ENCODE data around the gene SETBP1. TPM values are rescaled to one million over a fixed set of nuclear protein-coding genes. Genes with fewer than 3 reads are reported as not detected.
A peak's percentile ranks its signal among the peaks of the same experiment; 100 is the strongest.

Gene SETBP1
- total RNA-seq, 1 donor from 2014 or later = 22.6 TPM

GRCh38 chr18:44807766-44808165 is 127.1 kb downstream of the SETBP1 start:
- peaks cover 12% of the 10 kb centered on the region for H3K36me3 Mint-ChIP-seq (ENCODE audit: low read depth)
- DNase-seq = no peak
- H3K27me3 Mint-ChIP-seq = peaks cover 17% of the 10 kb centered on the region
- H3K9me3 Mint-ChIP-seq = peaks cover 4% of the 10 kb centered on the region
- peaks cover 25% of the 10 kb centered on the region for H3K4me1 Mint-ChIP-seq
- intact Hi-C loops (cut with micrococcal nuclease) = no loop called here
- no peak overlapping the region for H3K4me3 Mint-ChIP-seq
- no peak overlapping the region for H3K27ac Mint-ChIP-seq

- peaks cover 7% of the 10 kb centered on the region for H3K4me1 Mint-ChIP-seq
- H3K9me3 Mint-ChIP-seq = peaks cover 4% of the 10 kb centered on the region
- peaks cover 20% of the 10 kb centered on the region for H3K27me3 Mint-ChIP-seq
- H3K27ac Mint-ChIP-seq = no peak overlapping the region
- H3K36me3 Mint-ChIP-seq (ENCODE audit: low read depth) = peaks cover 10% of the 10 kb centered on the region
- intact Hi-C loops (cut with micrococcal nuclease) = no loop called here
- DNase-seq = no peak
- H3K4me3 Mint-ChIP-seq = no peak overlapping the region
Measured at GRCh38 chr18:44811572-44812125, 131.0 kb downstream of the SETBP1 start.

GRCh38 chr18:44812426-44812825 is 131.7 kb downstream of the SETBP1 start:
- Mint-ChIP-seq H3K27ac (no peak overlapping the region), H3K36me3 (ENCODE audit: low read depth) (peaks cover 9% of the 10 kb centered on the region), H3K27me3 (peaks cover 23% of the 10 kb centered on the region), H3K9me3 (peaks cover 4% of the 10 kb centered on the region), H3K4me1 (peaks cover 7% of the 10 kb centered on the region), H3K4me3 (no peak overlapping the region)
- DNase-seq = no peak
- intact Hi-C loops (cut with micrococcal nuclease) = no loop called here

GRCh38 chr18:44813586-44813985 is 132.9 kb downstream of the SETBP1 start:
- Mint-ChIP-seq H3K4me3 (no peak overlapping the region), H3K27me3 (peaks cover 23% of the 10 kb centered on the region), H3K36me3 (ENCODE audit: low read depth) (peaks cover 9% of the 10 kb centered on the region), H3K4me1 (peaks cover under 1% of the 10 kb centered on the region), H3K27ac (no peak overlapping the region), H3K9me3 (peaks cover 4% of the 10 kb centered on the region)
- intact Hi-C loops (cut with micrococcal nuclease) = no loop called here
- DNase-seq = no peak

GRCh38 chr18:44815108-44815507 is 134.4 kb downstream of the SETBP1 start:
- H3K4me3 Mint-ChIP-seq = no peak overlapping the region
- peaks cover 14% of the 10 kb centered on the region for H3K27me3 Mint-ChIP-seq
- intact Hi-C loops (cut with micrococcal nuclease) = loop anchor here (5.0 kb wide), 1 partner anchor 88 kb away; no protein-coding TSS in a partner anchor
- H3K9me3 Mint-ChIP-seq = peaks cover 4% of the 10 kb centered on the region
- H3K27ac Mint-ChIP-seq = no peak overlapping the region
- H3K36me3 Mint-ChIP-seq (ENCODE audit: low read depth) = peaks cover 5% of the 10 kb centered on the region
- H3K4me1 Mint-ChIP-seq = peaks cover 8% of the 10 kb centered on the region
- DNase-seq = no peak

- no peak for DNase-seq
- no peak overlapping the region for H3K4me3 Mint-ChIP-seq
- peaks cover 13% of the 10 kb centered on the region for H3K27me3 Mint-ChIP-seq
- H3K4me1 Mint-ChIP-seq = peaks cover 8% of the 10 kb centered on the region
- intact Hi-C loops (cut with micrococcal nuclease) = loop anchor here (5.0 kb wide), 1 partner anchor 89 kb away; no protein-coding TSS in a partner anchor
- no peak overlapping the region for H3K27ac Mint-ChIP-seq
- peaks cover 2% of the 10 kb centered on the region for H3K36me3 Mint-ChIP-seq (ENCODE audit: low read depth)
- peaks cover 3% of the 10 kb centered on the region for H3K9me3 Mint-ChIP-seq
Measured at GRCh38 chr18:44816050-44816449, 135.4 kb downstream of the SETBP1 start.

- Mint-ChIP-seq H3K4me3 (no peak overlapping the region), H3K4me1 (peaks cover 8% of the 10 kb centered on the region), H3K27me3 (peaks cover 13% of the 10 kb centered on the region), H3K9me3 (no peaks in the 10 kb centered on the region), H3K36me3 (ENCODE audit: low read depth) (no peaks in the 10 kb centered on the region), H3K27ac (no peak overlapping the region)
- intact Hi-C loops (cut with micrococcal nuclease) = loop anchor here (5.0 kb wide), 1 partner anchor 89 kb away; no protein-coding TSS in a partner anchor
- DNase-seq = no peak
Measured at GRCh38 chr18:44816477-44816876, 135.8 kb downstream of the SETBP1 start.

GRCh38 chr18:44817831-44818473 is 137.3 kb downstream of the SETBP1 start:
- no peaks in the 10 kb centered on the region for H3K36me3 Mint-ChIP-seq (ENCODE audit: low read depth)
- H3K4me3 Mint-ChIP-seq = no peak overlapping the region
- no peak overlapping the region for H3K27ac Mint-ChIP-seq
- H3K9me3 Mint-ChIP-seq = no peaks in the 10 kb centered on the region
- peaks cover 18% of the 10 kb centered on the region for H3K27me3 Mint-ChIP-seq
- no peak for DNase-seq
- intact Hi-C loops (cut with micrococcal nuclease) = loop anchor here (2.0 to 5.0 kb wide), 2 partner anchors 69 to 91 kb away; no protein-coding TSS in a partner anchor
- H3K4me1 Mint-ChIP-seq = peaks cover 8% of the 10 kb centered on the region

- no peaks in the 10 kb centered on the region for H3K9me3 Mint-ChIP-seq
- H3K4me3 Mint-ChIP-seq = no peak overlapping the region
- H3K27ac Mint-ChIP-seq = peak overlapping the region; percentile 36
- intact Hi-C loops (cut with micrococcal nuclease) = loop anchor here (1.0 to 5.0 kb wide), 3 partner anchors 60 to 92 kb away; no protein-coding TSS in a partner anchor
- no peak for DNase-seq
- no peaks in the 10 kb centered on the region for H3K36me3 Mint-ChIP-seq (ENCODE audit: low read depth)
- H3K4me1 Mint-ChIP-seq = peaks cover 14% of the 10 kb centered on the region
- peaks cover 21% of the 10 kb centered on the region for H3K27me3 Mint-ChIP-seq
Measured at GRCh38 chr18:44818668-44819403, 138.1 kb downstream of the SETBP1 start.

GRCh38 chr18:44819944-44820510 is 139.3 kb downstream of the SETBP1 start:
- H3K36me3 Mint-ChIP-seq (ENCODE audit: low read depth) = no peaks in the 10 kb centered on the region
- no peak for DNase-seq
- H3K27me3 Mint-ChIP-seq = peaks cover 31% of the 10 kb centered on the region
- H3K4me1 Mint-ChIP-seq = peaks cover 18% of the 10 kb centered on the region
- H3K4me3 Mint-ChIP-seq = no peak overlapping the region
- intact Hi-C loops (cut with micrococcal nuclease) = loop anchor here (1.0 to 5.0 kb wide), 3 partner anchors 61 to 93 kb away; no protein-coding TSS in a partner anchor
- H3K9me3 Mint-ChIP-seq = peaks cover 2% of the 10 kb centered on the region
- no peak overlapping the region for H3K27ac Mint-ChIP-seq

GRCh38 chr18:44821924-44822323 is 141.2 kb downstream of the SETBP1 start:
- Mint-ChIP-seq H3K36me3 (ENCODE audit: low read depth) (no peaks in the 10 kb centered on the region), H3K4me3 (no peak overlapping the region), H3K27ac (no peak overlapping the region), H3K4me1 (peaks cover 18% of the 10 kb centered on the region), H3K27me3 (peaks cover 36% of the 10 kb centered on the region), H3K9me3 (peaks cover 3% of the 10 kb centered on the region)
- DNase-seq = no peak
- intact Hi-C loops (cut with micrococcal nuclease) = no loop called here

- Mint-ChIP-seq H3K4me1 (peaks cover 18% of the 10 kb centered on the region), H3K27me3 (peaks cover 38% of the 10 kb centered on the region), H3K9me3 (peaks cover 3% of the 10 kb centered on the region), H3K4me3 (no peak overlapping the region), H3K36me3 (ENCODE audit: low read depth) (no peaks in the 10 kb centered on the region), H3K27ac (no peak overlapping the region)
- intact Hi-C loops (cut with micrococcal nuclease) = no loop called here
- DNase-seq = no peak
Measured at GRCh38 chr18:44823286-44823685, 142.6 kb downstream of the SETBP1 start.

- no peak for DNase-seq
- Mint-ChIP-seq H3K36me3 (ENCODE audit: low read depth) (no peaks in the 10 kb centered on the region), H3K27me3 (peaks cover 41% of the 10 kb centered on the region), H3K9me3 (peaks cover 3% of the 10 kb centered on the region), H3K27ac (no peak overlapping the region), H3K4me3 (no peak overlapping the region), H3K4me1 (peaks cover 15% of the 10 kb centered on the region)
- intact Hi-C loops (cut with micrococcal nuclease) = no loop called here
Measured at GRCh38 chr18:44823782-44824181, 143.1 kb downstream of the SETBP1 start.

- H3K4me1 Mint-ChIP-seq = peaks cover 10% of the 10 kb centered on the region
- DNase-seq = no peak
- intact Hi-C loops (cut with micrococcal nuclease) = no loop called here
- no peak overlapping the region for H3K4me3 Mint-ChIP-seq
- peaks cover 44% of the 10 kb centered on the region for H3K27me3 Mint-ChIP-seq
- peaks cover 3% of the 10 kb centered on the region for H3K9me3 Mint-ChIP-seq
- H3K27ac Mint-ChIP-seq = no peak overlapping the region
- H3K36me3 Mint-ChIP-seq (ENCODE audit: low read depth) = no peaks in the 10 kb centered on the region
Measured at GRCh38 chr18:44824884-44825283, 144.2 kb downstream of the SETBP1 start.
